Breast epithelium (tissue), 4 donors: Measurements from ENCODE around the gene ANKS1A. TPM values are rescaled to one million over a fixed set of nuclear protein-coding genes. Genes with fewer than 3 reads are reported as not detected.

Experiments
- DNase-seq, 2 donors: peaks; one replicate each; pipeline ENCODE4 v3.0.0-alpha.2; 2019; ENCODE audit warnings: low spot score in 2 of 2
- H3K27ac ChIP-seq, 2 donors: fragments of 200-600 bp; sonication (generic) in 1 of 2; one replicate each; pipeline ENCODE4 v1.5.1; 2016 to 2019; ENCODE audit warnings: mild to moderate bottlenecking in 1 of 2
- H3K27me3 ChIP-seq, 2 donors: fragments of 200-600 bp; sonication (generic) in 1 of 2; one replicate each; pipeline versions ENCODE4 v1.5.1 to v1.6.0; 2017 to 2019; ENCODE audit warnings: control low read depth in 1 of 2, mild to moderate bottlenecking in 1 of 2
- H3K36me3 ChIP-seq: fragments of 200-600 bp; one replicate; pipeline ENCODE4 v1.5.1; 2019
- H3K4me1 ChIP-seq, 2 donors: fragments of 200-600 bp; sonication (generic); one replicate each; pipeline ENCODE4 v1.5.1; 2016 to 2019; ENCODE audit warnings: control low read depth in 1 of 2
- H3K4me3 ChIP-seq, 3 donors: fragments of 200-600 bp; sonication (generic); 1 replicate in 2 of 3; 2 replicates in 1 of 3; pipeline ENCODE4 v1.5.1; 2016 to 2019; ENCODE audit warnings: mild to moderate bottlenecking in 3 of 3, moderate library complexity in 2 of 3
- H3K9me3 ChIP-seq, 2 donors: fragments of 200-600 bp; sonication (generic) in 1 of 2; one replicate each; pipeline ENCODE4 v1.5.1; 2016 to 2019; ENCODE audit warnings: control low read depth in 1 of 2
- CTCF ChIP-seq, 3 donors: fragments of 450-650 bp; IDR thresholded peaks; one replicate each; pipeline ENCODE4 v1.5.1; 2016 to 2017; ENCODE audit warnings: antibody characterized with exemption in 3 of 3, mild to moderate bottlenecking in 3 of 3, moderate library complexity in 3 of 3
- POLR2A ChIP-seq: fragments of 450-650 bp; IDR thresholded peaks from one replicate; pipeline ENCODE4 v1.6.1; 2016; ENCODE audit warnings: antibody characterized with exemption, mild to moderate bottlenecking, moderate library complexity
- POLR2AphosphoS5 ChIP-seq, 3 donors: sonication (generic); formaldehyde crosslinking; IDR thresholded peaks; one replicate each; pipeline ENCODE4 v1.6.1; 2017; ENCODE audit warnings: antibody characterized with exemption in 3 of 3
- intact Hi-C: fragments of 100-400 bp; cut with DNase I; formaldehyde crosslinking; loops from one replicate; pipeline ENCODE4 v1.15.1; 2023; ENCODE audit warnings: low total_unique reads
- total RNA-seq, 3 donors: library from RNA; depleted of rRNA; stranded (reverse); fragments of >200 nt; gene quantifications; one replicate each; pipeline ENCODE4 v1.1.0, GENCODE V29; 2016

Gene ANKS1A
- total RNA-seq, 3 donors from 2014 or later, result 18.2 to 26.5 (median 23.4) TPM

GRCh38 chr6:34901930-34902329 is 12.9 kb downstream of the ANKS1A start:
- no peaks in the 10 kb centered on the region for H3K9me3 ChIP-seq
- no peaks in the 10 kb centered on the region for H3K4me1 ChIP-seq
- DNase-seq, result no peak
- H3K36me3 ChIP-seq, result no peaks in the 10 kb centered on the region
- TF ChIP-seq POLR2AphosphoS5 (IDR thresholded peaks at IDR 0.05) (no peak), CTCF (IDR thresholded peaks at IDR 0.05) (no peak), POLR2A (no peak)
- no peak overlapping the region for H3K4me3 ChIP-seq
- no peaks in the 10 kb centered on the region for H3K27me3 ChIP-seq
- intact Hi-C loops, result no loop called here
- no peak overlapping the region for H3K27ac ChIP-seq

- DNase-seq, result no peak
- H3K4me1 ChIP-seq, result no peaks in the 10 kb centered on the region
- no peaks in the 10 kb centered on the region for H3K27me3 ChIP-seq
- H3K27ac ChIP-seq, result no peak overlapping the region
- intact Hi-C loops, result no loop called here
- TF ChIP-seq POLR2AphosphoS5 (IDR thresholded peaks at IDR 0.05) (no peak), CTCF (IDR thresholded peaks at IDR 0.05) (no peak), POLR2A (no peak)
- no peaks in the 10 kb centered on the region for H3K36me3 ChIP-seq
- H3K9me3 ChIP-seq, result no peaks in the 10 kb centered on the region
- H3K4me3 ChIP-seq, result no peak overlapping the region
These were observed 16.0 kb downstream of the ANKS1A start for GRCh38 chr6:34904990-34905613.

- intact Hi-C loops, result no loop called here
- Histone ChIP-seq H3K4me3 (no peak overlapping the region), H3K9me3 (no peaks in the 10 kb centered on the region), H3K27ac (no peak overlapping the region), H3K36me3 (no peaks in the 10 kb centered on the region), H3K27me3 (no peaks in the 10 kb centered on the region), H3K4me1 (no peaks in the 10 kb centered on the region)
- no peak for TF ChIP-seq POLR2A
- TF ChIP-seq CTCF (IDR thresholded peaks at IDR 0.05), result no peak
- TF ChIP-seq POLR2AphosphoS5 (IDR thresholded peaks at IDR 0.05), result no peak
- DNase-seq, result no peak
These were observed 17.8 kb downstream of the ANKS1A start for GRCh38 chr6:34906826-34907225.

- H3K36me3 ChIP-seq, result no peaks in the 10 kb centered on the region
- no peaks in the 10 kb centered on the region for H3K4me1 ChIP-seq
- H3K27me3 ChIP-seq, result no peaks in the 10 kb centered on the region
- no peak overlapping the region for H3K27ac ChIP-seq
- H3K4me3 ChIP-seq, result no peak overlapping the region
- TF ChIP-seq CTCF (IDR thresholded peaks at IDR 0.05), result no peak
- TF ChIP-seq POLR2A, result no peak
- no peak for TF ChIP-seq POLR2AphosphoS5 (IDR thresholded peaks at IDR 0.05)
- no peaks in the 10 kb centered on the region for H3K9me3 ChIP-seq
- DNase-seq, result no peak
- intact Hi-C loops, result loop anchor here (2.0 kb wide), 1 partner anchor 73 kb away; no protein-coding TSS in a partner anchor
These were observed 19.1 kb downstream of the ANKS1A start for GRCh38 chr6:34908194-34908593.

GRCh38 chr6:34909320-34909883 is 20.3 kb downstream of the ANKS1A start:
- H3K9me3 ChIP-seq, result no peaks in the 10 kb centered on the region
- no peak overlapping the region for H3K27ac ChIP-seq
- no peak overlapping the region for H3K4me3 ChIP-seq
- no peaks in the 10 kb centered on the region for H3K36me3 ChIP-seq
- intact Hi-C loops, result loop anchor here (2.0 kb wide), 1 partner anchor 75 kb away; no protein-coding TSS in a partner anchor
- no peak for DNase-seq
- H3K27me3 ChIP-seq, result no peaks in the 10 kb centered on the region
- TF ChIP-seq CTCF (IDR thresholded peaks at IDR 0.05) (no peak), POLR2A (no peak), POLR2AphosphoS5 (IDR thresholded peaks at IDR 0.05) (no peak)
- no peaks in the 10 kb centered on the region for H3K4me1 ChIP-seq
